ENCODE results near the gene SNTG2. TPM values are rescaled to one million over a fixed set of nuclear protein-coding genes. Genes with fewer than 3 reads are reported as not detected.

The SNTG2 gene
- total and polyA plus RNA-seq, 2 donors (not counting 1 experiment from before 2014, with no cell fraction given), result 0.06 TPM; not detected in 1

DNA sequence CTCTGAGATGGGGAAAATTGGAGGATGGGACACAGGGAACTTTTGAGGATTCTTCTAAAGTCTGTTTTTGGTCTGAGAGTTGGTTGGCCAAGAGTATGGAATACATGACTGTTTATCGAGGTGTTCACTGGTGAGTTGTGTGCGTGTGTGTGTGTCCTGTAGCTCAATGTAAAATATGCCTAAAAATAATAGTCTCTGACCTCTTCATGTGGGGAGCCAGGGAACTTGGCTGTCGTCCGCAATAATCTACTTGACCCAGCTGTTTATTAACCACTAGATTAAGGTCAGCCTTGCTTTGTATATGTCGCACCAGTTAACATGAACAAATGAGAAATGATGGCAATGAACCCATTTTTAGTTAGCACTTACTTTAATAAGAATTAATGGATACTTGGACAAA, 285.2 kb downstream of the SNTG2 start:
- no peak overlapping the region for H2AFZ ChIP-seq (ENCODE audit: low read length)
- TF ChIP-seq, protein P1, sequence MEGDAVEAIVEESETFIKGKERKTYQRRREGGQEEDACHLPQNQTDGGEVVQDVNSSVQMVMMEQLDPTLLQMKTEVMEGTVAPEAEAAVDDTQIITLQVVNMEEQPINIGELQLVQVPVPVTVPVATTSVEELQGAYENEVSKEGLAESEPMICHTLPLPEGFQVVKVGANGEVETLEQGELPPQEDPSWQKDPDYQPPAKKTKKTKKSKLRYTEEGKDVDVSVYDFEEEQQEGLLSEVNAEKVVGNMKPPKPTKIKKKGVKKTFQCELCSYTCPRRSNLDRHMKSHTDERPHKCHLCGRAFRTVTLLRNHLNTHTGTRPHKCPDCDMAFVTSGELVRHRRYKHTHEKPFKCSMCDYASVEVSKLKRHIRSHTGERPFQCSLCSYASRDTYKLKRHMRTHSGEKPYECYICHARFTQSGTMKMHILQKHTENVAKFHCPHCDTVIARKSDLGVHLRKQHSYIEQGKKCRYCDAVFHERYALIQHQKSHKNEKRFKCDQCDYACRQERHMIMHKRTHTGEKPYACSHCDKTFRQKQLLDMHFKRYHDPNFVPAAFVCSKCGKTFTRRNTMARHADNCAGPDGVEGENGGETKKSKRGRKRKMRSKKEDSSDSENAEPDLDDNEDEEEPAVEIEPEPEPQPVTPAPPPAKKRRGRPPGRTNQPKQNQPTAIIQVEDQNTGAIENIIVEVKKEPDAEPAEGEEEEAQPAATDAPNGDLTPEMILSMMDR (conservative IDR thresholded peaks at IDR 0.05 in 1 of 2, IDR thresholded peaks at IDR 0.05 in 1 of 2; ENCODE audit: low read depth in 1 of 2, low read length in 2 of 2), result no peak
- TF ChIP-seq EZH2 (IDR thresholded peaks at IDR 0.05; ENCODE audit: low read length, missing control alignments), result no peak
- H3K27me3 ChIP-seq (ENCODE audit: control insufficient read depth, insufficient read depth, low read length), result no peaks in the 10 kb centered on the region
- no peaks in the 10 kb centered on the region for H3K9me3 ChIP-seq (ENCODE audit: control insufficient read depth, insufficient read depth, low read depth, low read length)
- no peak overlapping the region for H3K4me3 ChIP-seq (replicated peaks in 1 of 4; ENCODE audit: control extremely low read depth in 1 of 4, insufficient read depth in 1 of 4, low read depth in 3 of 4, low read length in 4 of 4)
- no peaks in the 10 kb centered on the region for H3K79me2 ChIP-seq (ENCODE audit: control insufficient read depth, insufficient read depth, low read length)
- no peak overlapping the region for H3K9ac ChIP-seq (ENCODE audit: insufficient read depth, low read length)
- H3K4me1 ChIP-seq (ENCODE audit: control insufficient read depth, extremely low read depth, insufficient read depth, low read length), result no peaks in the 10 kb centered on the region
- no peak overlapping the region for H3K4me2 ChIP-seq (ENCODE audit: extremely low read depth, insufficient read depth, low read length)
- H4K20me1 ChIP-seq (ENCODE audit: control insufficient read depth, extremely low read depth, insufficient read depth, low read length), result no peaks in the 10 kb centered on the region
- peak in 1 of 2 donors; percentile 12 for DNase-seq (ENCODE audit: low read depth in 2 of 2)
- no peaks in the 10 kb centered on the region for H3K36me3 ChIP-seq (ENCODE audit: control insufficient read depth, insufficient read depth, low read length)
- no peak overlapping the region for H3K27ac ChIP-seq (ENCODE audit: insufficient read depth, low read length)

DNA sequence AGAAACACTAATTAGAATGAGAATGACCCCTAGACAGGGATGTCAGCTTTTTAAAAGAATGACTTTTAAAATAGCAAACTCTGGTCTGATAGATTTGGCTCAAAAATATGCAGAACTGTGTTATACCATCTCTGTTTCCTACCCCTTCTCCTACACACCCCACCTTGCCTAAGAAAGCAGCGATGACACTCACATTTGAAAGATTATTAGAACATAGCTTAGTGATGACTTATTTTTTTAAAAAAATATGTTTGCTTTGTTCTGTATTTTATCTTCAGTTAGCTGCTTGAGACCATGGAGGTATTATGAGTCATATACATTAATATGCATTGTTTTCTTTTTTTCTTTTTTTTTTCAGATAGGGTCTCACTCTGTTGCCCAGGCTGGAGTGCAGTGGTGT, 286.0 kb downstream of the SNTG2 start:
- Histone ChIP-seq H3K4me2 (ENCODE audit: extremely low read depth, insufficient read depth, low read length) (no peak overlapping the region), H3K9me3 (ENCODE audit: control insufficient read depth, insufficient read depth, low read depth, low read length) (no peaks in the 10 kb centered on the region), H3K27me3 (ENCODE audit: control insufficient read depth, insufficient read depth, low read length) (no peaks in the 10 kb centered on the region), H3K9ac (ENCODE audit: insufficient read depth, low read length) (no peak overlapping the region), H3K4me1 (ENCODE audit: control insufficient read depth, extremely low read depth, insufficient read depth, low read length) (no peaks in the 10 kb centered on the region), H3K27ac (ENCODE audit: insufficient read depth, low read length) (no peak overlapping the region), H3K79me2 (ENCODE audit: control insufficient read depth, insufficient read depth, low read length) (no peaks in the 10 kb centered on the region), H2AFZ (ENCODE audit: low read length) (no peak overlapping the region), H4K20me1 (ENCODE audit: control insufficient read depth, extremely low read depth, insufficient read depth, low read length) (no peaks in the 10 kb centered on the region), H3K4me3 (replicated peaks in 1 of 4; ENCODE audit: control extremely low read depth in 1 of 4, insufficient read depth in 1 of 4, low read depth in 3 of 4, low read length in 4 of 4) (no peak overlapping the region), H3K36me3 (ENCODE audit: control insufficient read depth, insufficient read depth, low read length) (no peaks in the 10 kb centered on the region)
- DNase-seq (ENCODE audit: low read depth in 2 of 2), result no peak
- no peak for TF ChIP-seq EZH2 (IDR thresholded peaks at IDR 0.05; ENCODE audit: low read length, missing control alignments)
- TF ChIP-seq, protein P1 (conservative IDR thresholded peaks at IDR 0.05 in 1 of 2, IDR thresholded peaks at IDR 0.05 in 1 of 2; ENCODE audit: low read depth in 1 of 2, low read length in 2 of 2), result no peak

DNA sequence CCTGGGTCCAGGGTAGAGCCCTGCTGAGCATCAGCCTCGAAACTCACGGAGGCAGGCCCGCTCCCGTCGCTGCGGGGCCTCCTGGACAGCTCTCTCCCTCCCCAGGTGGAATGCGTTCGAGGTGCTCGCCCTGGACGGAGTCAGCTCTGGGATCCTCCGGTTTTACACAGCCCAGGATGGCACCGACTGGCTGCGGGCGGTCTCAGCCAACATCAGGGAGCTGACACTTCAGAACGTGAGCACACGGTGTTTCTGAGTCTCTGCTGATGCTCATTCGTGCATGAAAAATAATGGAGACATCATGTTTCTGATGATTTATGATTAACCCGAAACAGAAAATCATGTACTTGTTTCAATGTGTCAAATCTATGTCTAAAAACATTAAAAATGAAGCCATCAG, 287.1 kb downstream of the SNTG2 start:
- TF ChIP-seq, protein P1 (conservative IDR thresholded peaks at IDR 0.05 in 1 of 2, IDR thresholded peaks at IDR 0.05 in 1 of 2; ENCODE audit: low read depth in 1 of 2, low read length in 2 of 2), result no peak
- no peak for TF ChIP-seq EZH2 (IDR thresholded peaks at IDR 0.05; ENCODE audit: low read length, missing control alignments)
- Histone ChIP-seq H2AFZ (ENCODE audit: low read length) (no peak overlapping the region), H3K4me2 (ENCODE audit: extremely low read depth, insufficient read depth, low read length) (no peak overlapping the region), H3K79me2 (ENCODE audit: control insufficient read depth, insufficient read depth, low read length) (no peaks in the 10 kb centered on the region), H3K27ac (ENCODE audit: insufficient read depth, low read length) (no peak overlapping the region), H3K4me1 (ENCODE audit: control insufficient read depth, extremely low read depth, insufficient read depth, low read length) (no peaks in the 10 kb centered on the region), H3K4me3 (replicated peaks in 1 of 4; ENCODE audit: control extremely low read depth in 1 of 4, insufficient read depth in 1 of 4, low read depth in 3 of 4, low read length in 4 of 4) (no peak overlapping the region), H4K20me1 (ENCODE audit: control insufficient read depth, extremely low read depth, insufficient read depth, low read length) (no peaks in the 10 kb centered on the region), H3K36me3 (ENCODE audit: control insufficient read depth, insufficient read depth, low read length) (no peaks in the 10 kb centered on the region), H3K9ac (ENCODE audit: insufficient read depth, low read length) (no peak overlapping the region), H3K9me3 (ENCODE audit: control insufficient read depth, insufficient read depth, low read depth, low read length) (no peaks in the 10 kb centered on the region), H3K27me3 (ENCODE audit: control insufficient read depth, insufficient read depth, low read length) (no peaks in the 10 kb centered on the region)
- DNase-seq (ENCODE audit: low read depth in 2 of 2), result no peak
